IPS-NIHi11 (cell line): ENCODE measurements around the gene PIWIL4.

Source experiments
- DNase-seq: peaks from one replicate; pipeline ENCODE4 v3.0.0; 2012; ENCODE audit warnings: mixed read lengths, low spot score

The PIWIL4 gene

DNA sequence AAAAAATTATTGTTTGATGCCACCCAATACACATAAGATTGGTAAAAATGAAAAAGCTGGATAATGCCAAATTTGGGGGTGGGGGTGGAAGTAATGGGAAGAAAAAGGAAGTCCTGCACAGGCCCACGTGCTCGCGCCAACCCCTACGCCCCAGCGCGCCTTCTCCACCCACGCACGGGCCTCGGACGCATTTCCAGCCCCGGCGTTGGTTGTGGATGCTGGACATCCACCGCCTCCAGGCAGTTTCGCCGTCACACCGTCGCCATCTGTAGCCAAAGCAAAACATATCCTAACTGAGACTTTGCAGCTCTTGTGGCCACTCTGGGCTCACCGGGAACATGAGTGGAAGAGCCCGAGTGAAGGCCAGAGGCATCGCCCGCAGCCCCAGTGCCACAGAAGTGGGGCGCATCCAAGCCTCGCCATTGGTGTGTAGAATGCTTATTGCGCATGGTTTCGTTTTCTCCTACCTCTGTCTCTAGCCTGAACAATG lies at the start of gene PIWIL4:
TSS of gene PIWIL4 (plus strand) at position 188 of the 490 bp plus-strand sequence. CDS start at position 339, 151 bp downstream.
- DNase-seq, result no peak

DNA sequence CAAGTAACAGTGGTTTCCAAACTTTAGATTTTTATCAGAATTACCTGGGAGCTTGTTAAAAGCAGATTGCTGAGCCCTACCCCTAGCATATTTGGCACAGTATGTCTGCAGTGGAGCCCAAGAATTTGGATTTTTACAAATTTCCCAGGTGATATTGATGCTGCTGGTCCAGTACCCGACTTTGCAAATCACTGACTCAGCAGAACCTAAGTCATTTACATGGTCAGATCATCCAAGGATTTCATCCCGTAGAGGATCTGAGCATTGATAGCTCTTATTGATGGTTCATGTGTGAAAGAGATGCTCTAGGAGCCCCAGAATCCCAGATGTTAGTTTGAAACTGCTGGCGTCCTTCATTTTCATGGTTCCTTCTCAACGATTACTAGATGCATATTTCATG lies 48.9 kb upstream of the PIWIL4 start:
- DNase-seq, result no peak

DNA sequence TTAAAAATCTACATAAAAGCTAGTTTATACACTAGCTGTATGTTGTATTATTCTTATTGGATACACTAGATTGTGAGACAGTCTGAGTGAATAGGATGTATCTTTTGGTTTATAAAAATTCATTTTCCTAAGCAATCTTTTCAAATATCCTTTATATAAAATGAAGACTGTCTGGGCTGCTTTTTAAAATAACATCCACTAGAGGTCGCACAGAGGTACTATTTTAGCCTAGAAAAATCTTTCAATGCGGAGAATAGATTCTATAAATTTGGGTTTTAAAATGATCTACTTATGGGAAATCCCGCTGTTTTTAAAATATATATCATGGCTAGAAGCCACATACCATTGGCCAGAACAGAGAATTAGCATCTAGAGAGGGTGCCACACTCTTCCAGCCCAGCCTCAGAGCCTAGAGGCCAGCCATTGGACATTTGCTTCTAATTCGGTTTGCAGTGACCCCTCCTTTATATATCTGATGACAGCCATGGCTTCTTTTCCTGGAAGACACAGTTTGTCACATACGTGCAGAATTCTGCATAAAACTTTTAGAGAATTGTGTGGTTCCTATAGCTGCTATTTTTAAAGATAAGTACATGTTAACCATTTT lies 47.6 kb upstream of the PIWIL4 start:
- DNase-seq, result peak; percentile 17

DNA sequence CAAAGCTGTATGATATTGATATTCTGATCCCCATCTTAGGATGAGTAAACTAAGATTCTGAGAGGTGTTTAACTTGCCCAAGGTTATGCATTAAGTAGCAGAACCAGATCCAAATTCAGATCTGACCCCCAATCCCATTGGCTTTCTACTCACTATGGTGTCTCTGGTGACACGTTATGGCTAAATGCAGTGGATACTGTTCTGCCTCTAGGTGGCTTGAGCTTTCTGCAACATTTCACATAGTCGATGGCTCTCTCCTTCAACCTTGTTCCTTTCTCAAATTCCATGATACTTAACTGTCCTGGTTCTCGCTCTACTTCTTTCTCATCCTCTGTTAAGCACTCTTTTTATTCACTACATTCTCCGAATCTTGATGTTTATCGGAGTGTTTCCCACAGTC lies 45.5 kb upstream of the PIWIL4 start:
- peak; percentile 20 for DNase-seq

DNA sequence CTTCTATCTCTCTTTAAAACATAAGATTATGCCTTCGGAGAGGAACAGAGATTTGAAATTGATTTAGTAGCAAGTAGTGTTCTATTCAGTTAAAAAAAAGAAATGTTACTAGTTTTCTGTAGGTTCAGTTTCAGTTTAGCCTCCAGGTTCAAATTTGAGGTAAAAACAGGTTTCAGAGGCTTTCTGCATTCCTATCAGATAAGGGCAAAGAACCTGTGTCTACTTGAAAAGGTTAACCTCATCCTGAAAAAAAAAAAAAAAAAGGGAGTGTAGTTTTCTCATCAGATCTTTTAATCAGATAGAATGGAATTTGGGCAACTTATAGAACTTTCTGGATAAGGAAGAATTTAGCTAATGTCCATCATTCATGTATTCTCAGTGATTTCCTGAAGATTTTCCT lies 42.8 kb upstream of the PIWIL4 start:
- DNase-seq, result no peak

DNA sequence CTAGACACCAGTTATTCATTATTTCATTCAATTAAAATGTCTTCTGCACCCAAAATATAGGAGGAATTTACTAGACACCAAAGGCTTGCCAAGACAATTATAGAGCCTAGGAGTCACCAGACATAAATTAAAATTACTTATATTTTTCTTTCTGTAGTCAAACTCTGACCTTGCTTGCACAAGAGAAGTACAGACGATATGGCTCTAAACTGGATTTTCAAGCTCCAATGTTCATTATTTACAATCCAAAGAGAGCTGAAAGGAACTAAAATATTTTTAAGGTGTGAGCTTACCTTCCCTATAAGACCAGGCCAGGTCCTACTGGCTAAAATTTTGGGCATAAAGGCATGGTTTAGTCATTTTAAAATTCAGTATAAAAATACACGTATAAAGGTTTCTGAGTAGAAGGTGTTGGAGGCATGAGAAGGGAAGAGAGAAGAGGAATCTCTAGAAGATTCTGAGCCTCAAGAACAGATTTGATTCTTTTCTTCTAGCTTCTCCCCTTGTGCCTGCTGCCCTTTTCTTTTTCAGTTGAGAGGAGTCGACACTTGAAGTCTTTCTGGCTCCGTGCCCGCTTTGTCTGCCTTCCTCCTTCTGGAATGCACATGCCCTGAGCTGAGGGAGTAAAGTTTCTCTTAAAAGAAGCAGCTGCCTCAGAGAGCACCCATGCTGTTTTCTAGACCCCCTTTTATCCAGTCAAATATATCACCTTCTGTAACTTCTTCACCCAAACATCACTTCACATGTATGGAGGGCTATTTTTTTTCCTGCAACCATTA lies 41.4 kb upstream of the PIWIL4 start:
- peak; percentile 29 for DNase-seq

DNA sequence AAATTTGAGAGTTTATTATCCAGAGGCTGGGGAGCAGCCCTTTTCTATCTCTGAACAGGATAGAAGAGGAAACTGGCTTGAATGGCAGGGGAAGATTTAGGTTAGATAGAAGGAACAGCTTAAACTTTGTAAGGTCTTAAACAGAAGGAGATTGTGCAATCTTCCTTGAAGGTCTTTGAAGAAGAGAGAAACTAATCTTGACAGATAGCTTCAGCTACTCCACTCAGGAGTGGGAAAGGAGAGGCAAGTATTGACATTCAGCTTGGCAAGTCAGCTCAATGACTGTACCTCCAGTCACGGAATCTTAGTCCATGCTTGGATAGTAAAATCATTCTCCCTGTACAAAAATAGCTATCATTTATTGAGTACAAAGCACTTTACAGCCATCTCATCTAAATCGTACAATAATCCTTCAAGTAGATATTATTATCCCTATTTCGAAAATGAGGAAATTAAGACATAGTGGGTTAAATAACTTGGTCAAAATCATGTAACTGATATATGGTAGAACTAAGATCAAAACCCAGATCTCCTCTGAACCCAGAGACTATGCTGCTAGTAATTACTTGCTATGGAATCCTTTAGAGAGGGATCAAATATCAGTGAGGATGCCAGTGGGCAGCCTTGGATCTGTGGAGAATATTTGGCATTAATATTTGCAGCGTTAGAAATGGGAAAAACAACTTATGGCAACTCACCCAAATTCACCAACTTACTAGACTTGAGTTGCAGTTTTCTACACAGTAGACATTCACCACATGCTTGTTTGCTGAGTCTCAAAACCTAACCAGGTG lies 40.3 kb upstream of the PIWIL4 start:
- DNase-seq, result no peak

DNA sequence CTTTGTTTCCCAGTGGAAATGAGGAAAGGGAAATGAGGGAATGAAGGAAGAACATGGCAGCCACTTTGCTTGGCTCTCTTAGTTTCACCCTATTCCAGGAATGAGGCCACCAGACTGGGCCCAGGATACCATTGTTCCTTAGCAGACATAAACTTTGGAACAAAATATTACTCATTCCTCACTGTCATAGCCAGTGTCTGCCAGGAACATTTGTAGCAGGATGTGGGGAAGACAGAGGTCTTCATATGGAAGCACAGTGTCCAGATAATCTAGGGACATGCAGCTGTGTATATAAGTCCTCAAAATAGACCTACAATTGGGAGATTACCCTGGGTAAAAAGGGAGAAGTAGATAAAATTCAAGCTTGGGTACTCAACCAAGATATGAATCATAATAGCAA lies 38.6 kb upstream of the PIWIL4 start:
- no peak for DNase-seq

DNA sequence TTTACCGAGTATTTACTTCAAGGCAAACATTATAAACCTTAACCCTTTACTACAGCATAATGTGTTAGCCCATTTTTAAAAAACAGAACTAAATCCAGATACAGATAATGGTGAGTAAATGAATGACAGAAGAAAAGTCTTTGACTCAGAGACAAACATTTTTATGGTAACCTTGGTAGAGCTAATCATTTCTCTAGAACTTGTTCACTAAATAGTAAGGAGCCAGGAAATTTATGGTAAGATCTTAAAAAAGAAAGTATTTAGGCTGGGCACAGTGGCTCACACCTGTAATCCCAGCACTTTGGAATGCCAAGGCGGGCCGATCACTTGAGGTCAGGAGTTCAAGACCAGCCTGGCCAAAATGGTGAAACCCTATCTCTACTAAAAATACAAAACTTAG lies 35.0 kb upstream of the PIWIL4 start:
- DNase-seq, result no peak

DNA sequence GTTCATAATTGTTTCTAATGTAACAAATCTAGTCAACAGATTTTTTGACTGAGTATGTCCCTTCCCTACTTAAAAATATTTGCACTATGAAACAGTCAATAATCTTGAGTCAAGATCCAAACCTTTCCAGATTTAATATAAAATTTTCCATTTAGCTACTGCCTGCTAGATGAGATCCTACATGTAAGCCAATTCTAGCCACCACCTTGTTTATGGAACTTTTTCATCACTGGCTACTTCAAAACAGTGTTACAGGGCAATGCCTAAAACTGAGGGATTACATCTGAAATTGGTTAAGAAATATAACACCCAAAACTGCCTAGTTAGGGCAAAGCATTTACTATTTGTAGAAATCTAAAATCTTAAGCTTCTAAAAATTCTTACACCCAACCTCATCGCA lies 34.0 kb upstream of the PIWIL4 start:
- DNase-seq, result no peak

DNA sequence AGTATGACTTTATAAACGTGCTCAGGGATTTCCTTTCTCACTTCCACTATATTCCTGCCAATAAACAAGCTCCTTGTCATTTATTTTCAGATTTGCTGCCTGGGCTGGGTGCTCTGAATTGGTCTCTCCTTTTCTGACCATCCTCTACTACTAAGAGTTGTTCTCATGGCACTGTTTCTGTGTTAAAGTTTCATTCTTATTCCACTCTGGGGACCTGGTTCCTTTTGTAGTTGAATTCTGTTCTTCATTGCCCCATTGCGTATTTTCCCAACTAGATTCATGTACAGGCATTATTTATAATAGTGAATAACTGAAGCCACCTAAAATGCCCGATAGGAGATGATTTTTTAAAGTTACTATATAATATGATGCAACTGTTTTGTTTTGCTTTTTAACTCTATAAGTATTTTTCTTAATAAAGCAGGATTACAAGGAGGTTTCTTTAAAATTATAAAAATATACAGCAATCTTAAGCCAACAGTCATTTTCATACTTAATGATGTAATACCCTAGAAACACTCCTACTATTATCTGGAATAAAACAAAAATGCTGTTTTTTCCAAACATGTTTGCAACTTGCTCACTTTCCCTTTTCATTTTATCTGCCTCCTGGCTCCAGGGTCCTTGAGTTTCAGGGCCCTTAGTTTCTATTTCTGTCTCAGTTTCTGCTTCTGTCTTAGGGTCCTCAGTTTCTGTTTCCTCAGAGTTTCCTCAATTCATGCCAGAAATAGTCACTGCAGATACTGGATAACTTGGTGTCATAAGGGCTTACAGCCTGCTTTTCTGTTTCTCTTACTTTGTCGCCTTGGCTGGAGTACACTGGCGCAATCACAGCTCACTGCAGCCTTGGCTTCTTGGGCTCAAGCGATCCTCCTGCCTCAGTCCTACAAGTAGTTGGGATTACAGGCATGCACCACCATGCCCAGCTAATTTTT lies 33.2 kb upstream of the PIWIL4 start:
- no peak for DNase-seq

DNA sequence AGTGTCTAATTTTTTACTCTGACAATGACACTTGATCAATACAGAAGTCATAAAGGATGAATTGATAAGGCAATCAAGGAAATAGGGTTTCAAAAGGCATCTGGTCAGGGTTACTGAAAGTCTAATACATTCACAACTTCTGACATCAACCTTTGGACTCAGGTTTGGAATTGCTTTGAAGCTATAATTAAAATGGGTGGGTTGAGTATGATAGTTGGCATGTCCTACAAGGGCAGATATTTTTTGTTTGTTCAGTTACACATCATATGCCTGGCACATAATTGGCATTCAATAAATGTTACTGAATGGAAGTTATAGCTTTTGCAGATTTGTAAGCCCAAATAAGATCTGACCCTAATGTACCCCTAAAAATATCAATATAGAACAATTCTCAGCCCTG lies 30.8 kb upstream of the PIWIL4 start:
- DNase-seq, result no peak

DNA sequence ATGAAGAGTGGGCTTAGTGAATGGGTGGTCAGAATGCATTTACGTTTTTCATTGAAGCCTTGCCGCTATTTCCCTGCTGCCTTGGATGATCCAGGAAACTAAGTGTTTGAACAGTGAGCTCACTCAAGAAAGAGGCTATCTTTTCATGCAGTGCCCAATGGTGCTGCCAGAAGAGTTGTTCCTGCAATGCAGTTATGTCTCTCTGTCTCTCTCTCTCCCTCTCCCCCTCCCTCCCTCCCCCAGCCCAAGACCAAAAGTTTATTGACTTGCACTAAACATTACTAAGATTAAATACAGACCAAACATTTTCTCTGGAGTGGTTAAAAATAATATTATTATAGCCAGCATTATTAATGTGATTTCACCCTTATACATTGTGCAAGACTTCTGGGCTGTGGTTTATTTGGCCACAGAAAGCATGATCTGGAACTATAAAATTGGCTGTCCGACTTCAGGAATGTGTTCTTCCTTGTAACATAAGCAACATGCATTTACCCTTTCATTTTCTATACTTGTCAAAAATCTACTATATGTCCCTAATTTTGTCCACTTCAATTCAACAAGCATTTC lies 30.1 kb upstream of the PIWIL4 start:
- no peak for DNase-seq

DNA sequence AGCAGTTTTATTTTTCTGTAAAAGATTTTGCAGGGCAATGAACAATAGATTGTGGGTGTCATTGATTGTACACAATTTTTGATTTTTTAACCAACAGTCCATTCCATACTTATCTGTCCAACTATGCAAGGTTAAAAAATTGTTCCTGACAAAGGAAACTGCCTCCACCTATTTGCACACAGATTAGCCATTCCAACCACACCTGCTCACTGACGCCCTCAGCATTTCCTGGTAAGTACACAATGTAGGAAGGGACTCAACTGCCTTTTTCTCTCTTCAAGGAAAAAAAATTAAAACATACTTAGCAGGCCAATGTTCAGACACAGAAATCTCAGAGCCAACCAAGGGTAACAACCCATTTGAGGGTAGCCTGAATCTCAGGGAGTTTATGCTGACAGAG lies 27.7 kb upstream of the PIWIL4 start:
- no peak for DNase-seq

DNA sequence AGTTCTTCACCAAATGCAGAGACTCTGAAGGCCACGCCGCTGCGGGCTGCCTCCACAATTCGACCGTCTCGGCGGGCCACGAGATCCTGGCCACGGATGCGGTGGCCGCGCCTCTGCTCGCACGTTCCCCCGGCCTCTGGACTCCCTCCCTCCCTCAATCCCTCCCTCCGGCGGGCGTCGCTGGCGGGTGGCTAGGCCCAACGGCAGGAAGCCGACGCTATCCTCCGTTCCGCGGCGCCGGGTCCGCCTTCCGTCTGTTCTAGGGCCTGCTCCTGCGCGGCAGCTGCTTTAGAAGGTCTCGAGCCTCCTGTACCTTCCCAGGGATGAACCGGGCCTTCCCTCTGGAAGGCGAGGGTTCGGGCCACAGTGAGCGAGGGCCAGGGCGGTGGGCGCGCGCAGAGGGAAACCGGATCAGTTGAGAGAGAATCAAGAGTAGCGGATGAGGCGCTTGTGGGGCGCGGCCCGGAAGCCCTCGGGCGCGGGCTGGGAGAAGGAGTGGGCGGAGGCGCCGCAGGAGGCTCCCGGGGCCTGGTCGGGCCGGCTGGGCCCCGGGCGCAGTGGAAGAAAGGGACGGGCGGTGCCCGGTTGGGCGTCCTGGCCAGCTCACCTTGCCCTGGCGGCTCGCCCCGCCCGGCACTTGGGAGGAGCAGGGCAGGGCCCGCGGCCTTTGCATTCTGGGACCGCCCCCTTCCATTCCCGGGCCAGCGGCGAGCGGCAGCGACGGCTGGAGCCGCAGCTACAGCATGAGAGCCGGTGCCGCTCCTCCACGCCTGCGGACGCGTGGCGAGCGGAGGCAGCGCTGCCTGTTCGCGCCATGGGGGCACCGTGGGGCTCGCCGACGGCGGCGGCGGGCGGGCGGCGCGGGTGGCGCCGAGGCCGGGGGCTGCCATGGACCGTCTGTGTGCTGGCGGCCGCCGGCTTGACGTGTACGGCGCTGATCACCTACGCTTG lies 23.2 kb upstream of the PIWIL4 start, which contains the start of gene FUT4:
TSS of gene FUT4 (plus strand) at position 227 of the 951 bp plus-strand sequence. CDS start at position 440, 213 bp downstream.
- peak; percentile 93 for DNase-seq

DNA sequence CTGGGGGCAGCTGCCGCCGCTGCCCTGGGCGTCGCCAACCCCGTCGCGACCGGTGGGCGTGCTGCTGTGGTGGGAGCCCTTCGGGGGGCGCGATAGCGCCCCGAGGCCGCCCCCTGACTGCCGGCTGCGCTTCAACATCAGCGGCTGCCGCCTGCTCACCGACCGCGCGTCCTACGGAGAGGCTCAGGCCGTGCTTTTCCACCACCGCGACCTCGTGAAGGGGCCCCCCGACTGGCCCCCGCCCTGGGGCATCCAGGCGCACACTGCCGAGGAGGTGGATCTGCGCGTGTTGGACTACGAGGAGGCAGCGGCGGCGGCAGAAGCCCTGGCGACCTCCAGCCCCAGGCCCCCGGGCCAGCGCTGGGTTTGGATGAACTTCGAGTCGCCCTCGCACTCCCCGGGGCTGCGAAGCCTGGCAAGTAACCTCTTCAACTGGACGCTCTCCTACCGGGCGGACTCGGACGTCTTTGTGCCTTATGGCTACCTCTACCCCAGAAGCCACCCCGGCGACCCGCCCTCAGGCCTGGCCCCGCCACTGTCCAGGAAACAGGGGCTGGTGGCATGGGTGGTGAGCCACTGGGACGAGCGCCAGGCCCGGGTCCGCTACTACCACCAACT lies 22.4 kb upstream of the PIWIL4 start:
- peak; percentile 28 for DNase-seq

DNA sequence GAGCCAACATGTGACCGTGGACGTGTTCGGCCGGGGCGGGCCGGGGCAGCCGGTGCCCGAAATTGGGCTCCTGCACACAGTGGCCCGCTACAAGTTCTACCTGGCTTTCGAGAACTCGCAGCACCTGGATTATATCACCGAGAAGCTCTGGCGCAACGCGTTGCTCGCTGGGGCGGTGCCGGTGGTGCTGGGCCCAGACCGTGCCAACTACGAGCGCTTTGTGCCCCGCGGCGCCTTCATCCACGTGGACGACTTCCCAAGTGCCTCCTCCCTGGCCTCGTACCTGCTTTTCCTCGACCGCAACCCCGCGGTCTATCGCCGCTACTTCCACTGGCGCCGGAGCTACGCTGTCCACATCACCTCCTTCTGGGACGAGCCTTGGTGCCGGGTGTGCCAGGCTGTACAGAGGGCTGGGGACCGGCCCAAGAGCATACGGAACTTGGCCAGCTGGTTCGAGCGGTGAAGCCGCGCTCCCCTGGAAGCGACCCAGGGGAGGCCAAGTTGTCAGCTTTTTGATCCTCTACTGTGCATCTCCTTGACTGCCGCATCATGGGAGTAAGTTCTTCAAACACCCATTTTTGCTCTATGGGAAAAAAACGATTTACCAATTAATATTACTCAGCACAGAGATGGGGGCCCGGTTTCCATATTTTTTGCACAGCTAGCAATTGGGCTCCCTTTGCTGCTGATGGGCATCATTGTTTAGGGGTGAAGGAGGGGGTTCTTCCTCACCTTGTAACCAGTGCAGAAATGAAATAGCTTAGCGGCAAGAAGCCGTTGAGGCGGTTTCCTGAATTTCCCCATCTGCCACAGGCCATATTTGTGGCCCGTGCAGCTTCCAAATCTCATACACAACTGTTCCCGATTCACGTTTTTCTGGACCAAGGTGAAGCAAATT lies 21.7 kb upstream of the PIWIL4 start:
- no peak for DNase-seq

DNA sequence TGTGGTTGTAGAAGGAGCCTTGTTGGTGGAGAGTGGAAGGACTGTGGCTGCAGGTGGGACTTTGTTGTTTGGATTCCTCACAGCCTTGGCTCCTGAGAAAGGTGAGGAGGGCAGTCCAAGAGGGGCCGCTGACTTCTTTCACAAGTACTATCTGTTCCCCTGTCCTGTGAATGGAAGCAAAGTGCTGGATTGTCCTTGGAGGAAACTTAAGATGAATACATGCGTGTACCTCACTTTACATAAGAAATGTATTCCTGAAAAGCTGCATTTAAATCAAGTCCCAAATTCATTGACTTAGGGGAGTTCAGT lies 21.1 kb upstream of the PIWIL4 start:
- DNase-seq, result no peak

DNA sequence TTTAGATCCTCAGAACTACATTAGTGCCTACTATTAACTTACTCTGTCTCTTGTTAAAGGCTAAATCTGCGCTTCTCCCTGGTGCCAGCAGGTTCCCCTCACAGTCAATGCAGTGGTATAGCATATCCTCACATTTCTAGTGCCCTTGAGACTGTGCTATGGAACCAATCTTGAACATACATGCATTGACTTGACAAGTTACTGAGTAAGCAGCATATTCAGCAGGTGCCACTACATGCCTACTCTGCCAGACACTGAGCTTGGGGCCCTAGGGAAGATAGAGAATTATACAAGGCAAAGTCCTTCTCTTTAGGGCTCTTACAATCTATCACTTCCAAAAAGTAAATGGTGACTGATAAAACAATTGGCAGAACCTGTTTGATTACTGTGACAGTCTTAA lies 20.3 kb upstream of the PIWIL4 start:
- no peak for DNase-seq
